Neutrophil (primary cell): Measurements from ENCODE around the gene DNAJB13.

Experiments used
- H3K27ac ChIP-seq: fragments of 200-600 bp; sonication (generic); 2 replicates; pipeline ENCODE4 v1.5.1; 2016; ENCODE audit warnings: mild to moderate bottlenecking, moderate library complexity
- H3K27me3 ChIP-seq: fragments of 200-600 bp; sonication (generic); 2 replicates; pipeline ENCODE4 v1.6.0; 2016; ENCODE audit warnings: mild to moderate bottlenecking
- H3K36me3 ChIP-seq: fragments of 200-600 bp; sonication (generic); 2 replicates; pipeline ENCODE4 v1.5.1; 2017
- H3K4me1 ChIP-seq, 2 experiments: fragments of 200-600 bp in 1 of 2; sonication (generic) in 1 of 2; 1 replicate in 1 of 2; 2 replicates in 1 of 2; pipeline versions ENCODE4 v1.5.1 to v1.6.1; 2013 to 2016; ENCODE audit warnings: low read depth in 1 of 2, low read length in 1 of 2, mild to moderate bottlenecking in 1 of 2, moderate library complexity in 1 of 2; ENCODE audit not compliant: control insufficient read depth in 1 of 2, insufficient read depth in 1 of 2
- H3K4me3 ChIP-seq, 2 experiments: fragments of 200-600 bp in 1 of 2; sonication (generic) in 1 of 2; 1 replicate in 1 of 2; 2 replicates in 1 of 2; pipeline ENCODE4 v1.5.1; 2013 to 2016; ENCODE audit warnings: low read depth in 1 of 2, low read length in 1 of 2, mild to moderate bottlenecking in 1 of 2, moderate library complexity in 1 of 2
- H3K9me3 ChIP-seq: fragments of 200-600 bp; sonication (generic); 2 replicates; pipeline ENCODE4 v1.5.1; 2016
- CTCF ChIP-seq: fragments of 200-600 bp; sonication (generic); IDR thresholded peaks from 2 replicates; pipeline ENCODE4 v1.5.1; 2016; ENCODE audit warnings: antibody characterized with exemption

DNAJB13 gene

GRCh38 chr11:74008373-74009229, 57.8 kb downstream of the DNAJB13 start, which contains the start of gene UCP3:
UCP3 (minus strand) TSS chr11:74009085; CDS start chr11:74007042, 2,043 bp downstream.
- Histone ChIP-seq H3K4me3 (no peak within 1 kb of the TSS), H3K9me3 (no peaks in the 10 kb centered on the region), H3K4me1 (no peaks in the 10 kb centered on the region), H3K27ac (no peak within 1 kb of the TSS), H3K27me3 (no peaks in the 10 kb centered on the region), H3K36me3 (peaks cover 36% of the 10 kb centered on the region)
- TF ChIP-seq CTCF = no peak

GRCh38 chr11:74009230-74009547, 58.4 kb downstream of the DNAJB13 start:
- H3K27me3 ChIP-seq = no peaks in the 10 kb centered on the region
- no peak overlapping the region for H3K27ac ChIP-seq
- peaks cover 33% of the 10 kb centered on the region for H3K36me3 ChIP-seq
- H3K4me3 ChIP-seq = no peak overlapping the region
- TF ChIP-seq CTCF = no peak
- H3K9me3 ChIP-seq = no peaks in the 10 kb centered on the region
- H3K4me1 ChIP-seq = no peaks in the 10 kb centered on the region

- Histone ChIP-seq H3K4me1 (no peaks in the 10 kb centered on the region), H3K4me3 (no peak overlapping the region), H3K27me3 (no peaks in the 10 kb centered on the region), H3K27ac (no peak overlapping the region), H3K36me3 (peaks cover 37% of the 10 kb centered on the region), H3K9me3 (no peaks in the 10 kb centered on the region)
- no peak for TF ChIP-seq CTCF
These were observed 59.0 kb downstream of the DNAJB13 start for GRCh38 chr11:74009675-74010305.

GRCh38 chr11:74010306-74011300, 59.8 kb downstream of the DNAJB13 start:
- Histone ChIP-seq H3K36me3 (peaks cover 35% of the 10 kb centered on the region), H3K27ac (no peak overlapping the region)

More at GRCh38 chr11:74010306-74011300, 59.8 kb downstream of the DNAJB13 start:
- Histone ChIP-seq H3K9me3 (no peaks in the 10 kb centered on the region), H3K4me1 (no peaks in the 10 kb centered on the region), H3K4me3 (no peak overlapping the region), H3K27me3 (no peaks in the 10 kb centered on the region)
- TF ChIP-seq CTCF = no peak
